GM18498 (cell line): ENCODE measurements around the gene RAB28.

Source experiments
- ATAC-seq: cut with Tn5 transposase; IDR thresholded peaks from one replicate; pipeline ENCODE4 v1.9.1; 2021; ENCODE audit warnings: mild to moderate bottlenecking, moderate library complexity; ENCODE audit not compliant: unreplicated experiment

Gene RAB28

DNA sequence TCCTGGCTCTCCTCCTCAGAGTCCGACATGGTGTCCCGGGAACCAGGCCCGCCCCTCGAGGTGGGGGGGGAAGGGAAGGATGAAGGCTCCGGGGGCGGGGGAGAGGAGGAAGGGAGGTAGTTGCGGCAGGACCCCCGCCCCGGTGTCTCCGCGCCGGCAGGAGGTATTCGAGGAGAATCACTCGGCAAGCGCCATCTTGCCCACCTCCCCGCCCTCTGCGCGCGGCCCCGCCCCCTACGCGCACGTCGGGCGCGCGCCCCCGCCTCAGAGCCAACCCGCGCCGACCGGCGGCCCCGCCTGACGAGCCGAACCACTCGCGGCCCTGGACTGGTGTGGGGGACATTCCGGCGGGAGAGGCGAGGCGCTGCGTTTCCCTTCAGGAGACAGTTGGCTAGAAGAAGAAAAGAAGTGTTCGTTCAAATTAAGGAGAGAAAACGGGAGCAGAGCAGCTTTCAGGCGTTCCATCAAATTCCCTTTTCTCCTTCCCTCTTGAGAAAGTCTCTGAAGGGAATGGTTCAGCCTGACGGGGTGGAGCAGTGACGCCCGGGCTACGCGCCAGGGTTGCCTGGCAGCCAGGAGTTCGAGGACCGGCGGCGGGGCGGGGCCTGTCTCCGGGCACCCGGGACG is at the start of gene RAB28:
Gene RAB28 (minus strand): TSS at position 219 of the 627 bp plus-strand sequence.
- peak; percentile 98 for ATAC-seq

DNA sequence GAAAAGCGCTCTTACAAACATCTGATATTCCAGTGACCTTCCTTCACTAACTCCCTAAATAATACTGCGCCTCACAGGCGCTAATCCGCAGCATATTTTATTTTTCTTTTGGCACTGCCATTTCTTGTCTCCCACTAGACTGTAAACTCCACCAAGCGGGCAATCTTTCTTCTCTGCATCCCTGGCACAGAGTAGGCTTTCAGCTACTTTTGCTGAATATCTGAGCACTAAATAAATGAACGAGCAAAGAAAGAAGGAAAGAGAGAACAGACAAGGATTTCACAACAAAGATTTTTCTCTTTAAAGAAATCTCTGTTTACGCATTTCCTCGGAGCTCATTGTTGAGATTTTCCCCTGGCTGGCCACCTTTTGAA is 47.5 kb upstream of the RAB28 start:
- no peak for ATAC-seq

DNA sequence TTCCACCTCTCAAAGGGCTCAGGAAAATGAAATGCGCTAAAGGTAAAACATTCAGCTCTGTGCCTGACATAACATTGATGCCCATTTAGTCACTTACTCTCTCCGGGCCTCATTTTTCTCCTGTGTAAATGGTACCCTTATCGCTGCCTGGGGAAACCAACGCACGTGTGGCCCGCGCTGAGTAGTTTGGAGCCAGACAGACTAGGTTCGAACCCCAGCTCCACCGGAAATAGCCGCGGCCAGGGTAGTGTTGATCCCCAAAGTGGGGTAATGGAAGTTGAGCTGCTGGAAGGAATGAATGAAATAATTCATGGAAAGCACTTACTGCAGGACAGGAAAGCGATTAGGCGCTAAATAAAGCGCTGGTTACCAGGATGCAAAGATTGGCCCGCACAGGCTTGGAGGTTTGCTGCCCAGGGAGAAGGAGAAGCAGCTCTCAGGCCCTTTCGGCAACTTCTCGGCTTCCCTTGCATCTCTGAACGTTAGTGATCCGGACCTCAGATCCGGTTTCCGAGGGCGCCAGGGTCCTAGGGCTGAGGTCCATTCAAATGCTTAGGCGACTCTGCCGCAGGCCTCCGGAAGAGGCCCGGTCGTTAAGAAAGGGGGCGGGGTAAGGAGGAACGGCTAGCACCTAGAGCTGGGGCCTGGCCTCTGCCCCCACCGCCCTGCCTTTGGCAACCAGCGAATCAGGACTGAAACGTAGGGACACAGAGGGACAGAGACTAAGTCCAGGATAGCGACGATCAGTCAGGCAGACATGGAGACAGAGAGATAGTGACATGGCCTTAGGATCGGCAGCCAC is 46.9 kb upstream of the RAB28 start:
- ATAC-seq: no peak

DNA sequence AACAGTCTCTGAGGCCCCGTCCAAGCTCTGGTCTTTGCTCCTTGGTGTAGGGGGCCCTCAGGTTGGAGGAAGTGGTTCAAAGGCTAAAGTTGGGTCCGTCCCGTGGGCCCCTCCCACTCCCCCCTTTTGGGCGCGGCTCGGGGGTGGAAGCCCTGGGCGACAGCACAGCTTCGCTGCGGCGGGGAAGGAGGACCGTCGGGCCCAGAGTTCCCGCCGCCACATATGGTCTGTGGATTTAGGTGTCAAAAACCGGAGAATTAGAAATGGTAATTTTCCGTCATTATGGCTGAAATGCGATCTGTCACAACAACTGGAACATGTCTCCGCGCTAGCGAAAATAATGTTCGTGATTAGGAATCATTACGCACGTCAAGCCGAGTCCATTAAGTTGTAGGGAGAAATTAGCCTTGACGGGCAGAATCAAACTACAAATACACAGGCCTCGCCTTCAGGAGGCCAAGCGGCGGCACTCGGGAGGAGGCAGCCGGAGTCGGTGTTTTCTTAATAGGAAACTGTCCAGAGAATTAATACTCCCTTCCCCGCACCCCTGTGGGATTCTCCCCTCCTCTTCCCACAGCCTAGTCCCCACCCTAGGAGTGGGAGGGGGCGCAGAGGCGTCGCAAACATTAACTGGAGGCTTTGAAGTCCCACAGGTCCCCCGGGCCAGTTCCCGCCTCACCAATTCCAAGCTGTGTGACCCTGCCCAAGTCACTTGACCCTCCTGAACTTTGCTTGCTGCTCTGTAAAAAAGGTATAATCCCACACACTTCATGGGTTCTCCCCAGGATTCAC is 45.2 kb upstream of the RAB28 start:
- no peak for ATAC-seq

DNA sequence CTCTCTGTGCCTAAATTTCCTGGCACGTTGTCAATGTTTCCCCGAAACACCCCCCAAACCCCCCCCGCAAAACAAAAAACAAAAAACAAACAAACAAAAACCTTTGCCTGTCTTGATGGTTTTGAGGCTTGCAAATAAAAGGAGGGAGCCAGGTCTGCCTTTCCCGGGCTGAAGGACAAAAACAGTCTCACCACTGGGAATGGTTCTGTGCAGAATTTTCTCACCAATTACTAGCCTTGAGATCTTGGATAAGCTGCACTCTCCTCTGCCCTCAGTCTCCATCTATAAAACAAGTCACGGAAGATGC is 44.6 kb upstream of the RAB28 start:
- no peak for ATAC-seq

DNA sequence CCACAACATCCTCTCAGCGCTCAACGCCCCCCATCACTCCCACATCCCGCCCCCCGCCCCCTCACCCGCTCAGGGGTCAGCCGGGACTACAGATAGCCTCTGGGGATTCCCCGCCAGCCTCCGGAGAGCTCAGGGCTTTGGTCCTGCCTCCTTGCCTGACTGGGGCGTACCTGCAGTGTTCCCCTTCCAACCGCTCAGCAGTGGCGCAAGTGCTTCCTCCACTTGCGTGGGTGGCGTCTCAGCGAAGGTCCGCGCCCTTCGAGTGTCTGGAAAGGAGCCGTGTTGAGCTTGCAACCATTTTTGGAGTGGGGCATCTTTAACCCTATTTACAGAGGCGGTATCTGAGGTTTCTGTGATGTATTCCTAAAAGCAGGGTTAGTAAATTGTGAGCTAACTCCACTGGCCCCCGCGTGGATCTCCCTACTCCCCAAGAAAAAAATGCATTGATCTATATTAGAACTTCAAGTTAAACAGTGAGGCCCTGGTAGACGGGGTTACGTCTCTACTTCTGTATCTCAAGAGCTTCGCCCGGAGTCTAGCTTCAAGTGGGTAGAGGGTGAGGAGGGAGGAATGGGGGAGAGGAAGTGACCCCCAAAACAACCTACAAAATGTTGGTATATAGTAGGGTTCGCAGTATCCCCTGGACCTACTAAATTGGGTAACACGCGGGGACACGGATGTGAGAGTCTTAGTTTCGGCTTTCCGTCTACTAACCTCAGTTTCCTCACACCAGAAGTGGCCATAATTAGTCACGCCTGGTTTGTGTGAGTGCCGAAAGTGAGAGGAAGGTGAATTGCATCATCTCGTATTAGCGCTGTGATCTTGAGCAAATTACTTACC is 44.1 kb upstream of the RAB28 start:
- ATAC-seq: peak; percentile 75

DNA sequence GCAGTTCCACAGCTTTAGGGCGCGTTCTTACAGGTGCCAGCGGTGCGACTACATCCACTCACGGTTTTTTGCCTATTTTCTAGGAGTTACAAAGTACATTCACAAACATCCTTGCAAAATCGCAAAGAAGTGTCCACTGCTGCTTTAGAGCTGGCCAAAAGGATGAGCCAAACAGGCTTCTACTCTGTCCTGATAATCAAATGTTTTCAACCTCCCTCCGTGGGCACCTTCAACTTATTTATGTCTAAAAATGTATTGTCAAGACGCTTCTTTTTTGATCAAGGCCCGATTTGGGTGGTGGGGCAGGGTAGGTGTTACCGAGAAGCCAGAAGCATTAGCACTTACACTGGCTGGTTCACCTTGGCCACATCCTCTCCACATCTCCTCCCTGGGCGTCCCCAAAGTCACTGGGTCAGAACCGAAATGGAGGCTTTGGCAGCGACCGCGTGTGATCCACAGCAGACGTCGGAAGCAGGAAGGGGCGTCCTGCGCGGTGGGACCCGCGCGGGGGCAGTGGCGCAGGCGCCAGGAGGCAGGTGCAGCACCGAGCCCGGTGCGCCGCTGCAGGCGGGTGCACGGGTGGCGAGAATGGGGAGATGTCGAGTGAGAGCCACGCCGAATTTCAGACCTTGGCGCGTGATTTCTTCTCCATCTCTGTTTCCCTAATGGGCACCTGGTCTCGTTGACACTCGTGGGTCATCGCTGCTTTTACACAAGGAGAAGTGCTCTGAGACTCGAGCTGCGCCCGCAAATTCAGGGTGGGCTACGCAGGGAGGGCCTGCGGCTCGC is 43.2 kb upstream of the RAB28 start:
- no peak for ATAC-seq

DNA sequence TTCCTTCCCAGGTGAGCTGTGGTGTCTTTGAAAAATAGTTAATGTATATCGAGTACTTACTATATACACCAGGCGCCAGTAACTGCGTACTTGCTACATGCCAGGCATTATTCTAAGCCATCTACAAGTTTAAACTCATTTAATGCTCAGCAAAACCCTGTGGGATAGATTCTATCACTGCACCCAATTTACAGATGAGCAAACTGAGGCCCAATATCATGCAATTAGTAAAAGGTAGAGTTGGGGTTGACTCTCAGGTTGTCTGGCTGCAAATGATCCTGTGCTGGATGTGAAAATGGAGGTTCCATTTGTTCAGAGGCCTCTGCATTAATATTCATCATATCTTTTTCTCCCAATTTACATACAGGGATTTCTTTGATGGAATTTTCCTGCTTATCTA is 42.5 kb upstream of the RAB28 start:
- no peak for ATAC-seq

DNA sequence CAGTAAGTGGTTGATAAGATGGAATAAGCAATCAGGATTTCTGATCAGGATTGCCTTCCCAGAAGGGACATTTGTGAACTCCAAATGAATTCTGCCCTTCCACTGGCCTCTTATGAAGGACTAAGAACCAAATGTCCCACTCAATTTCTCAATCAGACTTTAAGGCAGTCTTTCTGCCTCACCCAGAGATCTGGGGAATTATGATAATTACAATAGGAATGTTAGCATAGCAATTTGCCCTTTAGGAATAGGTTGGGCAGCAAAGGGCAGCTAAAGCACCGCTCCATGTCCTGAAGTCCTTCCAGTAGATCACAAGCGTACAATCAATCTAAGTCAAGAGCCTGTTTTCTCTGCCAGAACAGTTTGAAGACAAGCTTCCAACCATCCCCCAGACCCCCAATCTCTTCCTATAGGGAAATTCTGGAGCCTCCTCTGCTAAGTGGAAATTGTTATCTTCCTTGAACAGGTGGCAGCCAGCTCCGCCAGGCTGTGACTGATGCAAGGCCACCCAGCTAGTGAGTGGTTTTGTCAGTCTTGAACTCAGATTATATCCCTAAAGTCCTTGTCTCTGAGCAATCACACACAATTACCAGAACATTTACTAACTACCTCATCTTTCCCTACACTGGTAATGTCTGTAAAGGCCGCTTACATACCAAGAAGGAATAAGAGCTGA is 41.6 kb upstream of the RAB28 start:
- no peak for ATAC-seq

DNA sequence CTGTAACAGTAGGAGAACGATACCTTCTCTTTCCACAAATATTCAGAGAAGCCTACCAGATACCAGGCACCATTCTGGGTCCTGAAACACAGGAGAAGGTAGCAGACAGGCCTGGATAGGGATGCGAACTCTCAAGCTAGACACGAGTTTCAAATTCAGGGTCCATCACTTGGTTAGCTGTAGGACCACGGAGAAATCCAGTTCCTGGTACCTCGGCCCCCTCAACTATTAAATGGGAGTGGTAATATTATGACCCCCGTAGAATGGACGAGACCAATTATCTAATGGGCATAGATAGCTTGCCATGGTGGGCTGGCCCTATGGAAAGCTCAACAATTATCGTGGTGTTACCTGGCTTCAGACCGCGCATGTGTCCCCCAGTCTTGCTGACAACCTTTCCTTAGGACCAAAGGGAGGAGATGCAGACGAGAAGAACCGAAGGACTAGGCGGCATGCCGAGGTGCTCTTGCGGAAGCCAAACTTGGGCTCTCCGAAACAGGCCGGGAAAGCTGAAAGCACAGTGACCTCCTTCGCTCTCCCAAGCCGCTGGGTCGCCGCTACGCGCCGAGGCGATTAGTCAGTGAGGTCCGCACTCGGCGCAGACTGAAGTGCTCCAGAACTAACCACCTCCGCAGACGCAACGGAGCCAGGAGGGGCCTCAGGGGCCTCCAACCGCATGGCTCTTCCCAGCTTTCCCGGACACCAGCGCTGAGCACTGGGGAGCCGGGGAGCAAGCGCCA is 40.5 kb upstream of the RAB28 start:
- ATAC-seq: no peak

DNA sequence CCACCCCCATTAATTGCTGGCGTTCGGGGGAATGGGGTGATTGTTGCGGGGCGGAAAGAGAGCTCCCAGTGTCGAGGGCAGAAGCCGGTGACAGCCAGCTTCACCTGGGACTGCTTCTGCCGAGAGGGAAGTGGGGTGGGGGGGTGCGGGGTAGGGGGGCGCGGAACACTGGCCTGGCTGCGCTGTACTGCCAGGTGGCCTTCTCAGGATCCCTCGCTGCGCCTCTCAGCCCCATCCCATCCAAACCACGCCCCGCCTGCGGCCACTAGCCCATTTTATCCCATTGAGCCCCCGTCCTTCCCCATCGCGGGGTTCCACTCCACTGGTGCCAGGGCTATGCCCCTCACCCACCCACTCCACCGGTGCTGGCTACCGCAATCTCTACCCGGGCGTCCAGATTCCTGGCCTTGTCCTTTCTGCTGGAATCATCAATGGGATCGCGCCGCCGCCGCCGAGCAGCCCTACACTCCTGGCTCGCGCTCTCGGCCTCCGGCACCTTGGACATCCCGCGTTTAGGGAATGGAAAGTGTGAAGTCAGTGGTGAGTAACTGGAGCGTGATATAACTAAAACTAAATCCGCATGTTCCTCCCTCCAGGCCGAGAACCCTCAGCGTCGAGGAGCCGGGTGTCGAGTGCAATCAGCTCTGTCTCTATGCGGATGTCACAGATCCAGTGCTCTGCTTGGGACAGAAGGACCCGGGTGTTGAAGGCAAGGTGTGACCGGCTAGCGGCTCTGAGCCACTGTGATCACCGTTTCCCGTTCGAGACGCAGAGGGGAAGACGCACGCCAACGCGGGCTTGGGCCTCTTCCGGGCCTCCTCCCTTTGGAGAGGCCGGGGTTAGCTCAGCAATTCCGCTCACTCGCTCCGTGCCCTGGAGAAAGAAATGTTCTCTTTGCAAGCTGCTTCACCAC is 39.7 kb upstream of the RAB28 start:
- no peak for ATAC-seq

DNA sequence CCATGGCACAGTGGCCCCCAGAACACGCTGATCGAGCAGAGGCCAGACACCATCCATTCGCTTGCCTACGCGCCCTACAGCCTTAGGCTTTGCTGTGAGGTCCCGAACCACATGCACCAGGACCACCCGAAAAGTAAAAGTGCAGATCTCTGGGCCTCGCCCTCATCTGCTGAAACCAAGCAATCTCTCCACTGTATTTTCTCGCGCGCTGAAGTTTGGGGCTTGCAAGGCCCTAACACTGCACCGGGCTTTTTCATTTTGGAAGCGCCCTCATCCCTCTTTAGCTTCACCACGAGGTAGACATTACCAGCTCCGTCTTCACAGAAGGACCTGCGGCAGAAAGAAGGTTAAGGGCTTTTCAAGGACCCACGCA is 39.0 kb upstream of the RAB28 start:
- no peak for ATAC-seq

DNA sequence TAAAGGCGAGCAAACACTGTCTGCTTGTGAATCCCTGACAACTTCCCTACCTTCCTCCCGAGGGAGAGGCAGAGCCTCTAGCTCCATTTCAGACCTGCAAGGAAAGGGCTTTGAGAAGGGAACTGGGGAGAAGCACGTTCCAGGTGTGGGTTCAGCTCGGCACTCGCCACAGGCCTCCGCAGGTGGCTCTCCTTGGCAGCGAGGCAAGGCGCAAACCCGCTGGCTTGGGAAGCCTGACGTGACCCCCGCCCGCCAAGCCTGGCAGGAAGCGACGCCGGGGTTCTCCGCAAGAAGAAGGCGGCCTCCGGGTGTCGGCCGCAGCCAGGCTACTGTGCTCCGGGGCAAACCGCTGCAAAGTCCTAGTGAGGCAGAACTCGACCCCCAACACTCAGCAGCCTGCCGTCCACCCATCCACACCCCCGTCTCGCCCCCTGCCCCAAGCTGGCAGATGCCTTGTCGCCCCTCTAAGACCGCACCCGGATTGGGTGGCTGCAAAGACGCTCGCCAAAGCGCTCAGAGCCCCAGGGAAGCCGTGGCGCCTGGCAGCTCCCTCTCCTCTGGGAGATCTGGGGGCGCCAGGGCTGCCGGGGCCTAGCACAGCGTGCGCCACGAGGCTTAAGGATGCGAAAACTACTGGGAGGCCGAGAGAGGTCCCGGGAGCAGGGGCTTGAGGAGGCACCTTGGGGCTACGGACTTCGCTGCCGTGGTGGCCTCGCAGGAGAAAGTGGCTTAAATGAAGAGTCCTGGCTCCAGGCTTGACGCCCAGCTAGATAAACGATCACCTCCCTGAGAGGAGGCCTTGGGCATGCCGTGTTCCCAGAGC is 38.4 kb upstream of the RAB28 start:
- peak; percentile 57 for ATAC-seq

DNA sequence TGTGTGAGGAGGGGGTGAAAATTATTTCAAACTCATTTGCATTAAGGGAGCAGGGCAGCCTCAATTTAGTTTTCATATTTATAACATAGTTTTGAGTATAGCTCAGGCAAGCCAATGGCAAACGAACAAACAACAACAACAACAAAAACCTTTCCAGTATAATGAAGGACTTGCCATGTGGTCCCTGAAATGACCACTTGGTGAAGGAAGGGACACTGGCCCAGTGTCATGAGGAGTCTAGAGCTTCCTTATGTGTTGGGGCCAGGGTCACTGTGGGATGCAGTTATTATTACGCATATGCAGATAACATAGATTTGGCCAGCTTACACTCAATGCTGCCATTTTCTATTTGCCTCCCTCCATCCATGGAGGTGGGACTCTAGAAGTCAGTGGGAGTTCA is 36.9 kb upstream of the RAB28 start:
- no peak for ATAC-seq

DNA sequence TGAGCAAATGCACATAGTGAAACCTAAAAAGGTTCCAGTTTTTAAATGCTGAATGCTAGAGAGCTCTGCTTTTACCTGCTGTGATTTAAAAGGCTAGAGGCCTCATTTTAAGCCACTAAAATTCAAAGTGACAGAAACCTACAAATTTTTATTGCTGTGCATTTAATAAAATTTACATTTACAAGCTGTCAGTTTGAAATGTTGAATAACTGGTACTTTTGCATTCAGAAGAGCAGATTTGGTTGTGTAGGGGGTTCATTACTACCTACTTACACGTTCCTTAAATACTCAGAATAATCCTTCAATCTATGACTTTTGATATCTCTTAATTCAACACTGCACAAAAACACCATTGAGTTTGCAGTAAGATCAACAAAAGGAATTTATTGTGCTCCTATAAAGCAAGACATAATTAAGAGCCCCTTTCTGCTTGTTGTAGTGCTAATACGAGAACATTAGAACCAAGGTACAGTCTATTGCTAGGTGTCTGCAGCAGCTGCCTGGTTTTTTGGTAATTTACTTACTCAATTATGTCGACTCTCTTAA is 32.2 kb upstream of the RAB28 start:
- no peak for ATAC-seq

DNA sequence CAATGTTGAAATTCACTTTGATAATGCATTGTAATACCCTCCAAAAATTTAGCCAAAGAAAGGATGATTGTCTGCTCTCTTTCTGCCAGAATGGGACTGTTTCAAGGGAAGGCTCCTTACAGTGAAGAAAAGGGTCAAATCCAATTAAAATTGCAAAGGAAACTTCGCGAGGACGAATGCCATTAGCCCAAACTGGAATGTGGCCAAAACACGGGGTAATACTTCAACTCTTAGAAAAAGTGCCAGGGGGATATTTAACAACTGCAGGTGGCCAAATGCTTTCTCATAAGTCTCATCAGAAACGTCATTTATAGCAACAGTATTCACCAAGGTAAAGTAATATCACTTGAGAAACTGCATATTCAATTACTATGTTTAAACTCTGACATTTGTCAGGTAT is 31.1 kb upstream of the RAB28 start:
- no peak for ATAC-seq

DNA sequence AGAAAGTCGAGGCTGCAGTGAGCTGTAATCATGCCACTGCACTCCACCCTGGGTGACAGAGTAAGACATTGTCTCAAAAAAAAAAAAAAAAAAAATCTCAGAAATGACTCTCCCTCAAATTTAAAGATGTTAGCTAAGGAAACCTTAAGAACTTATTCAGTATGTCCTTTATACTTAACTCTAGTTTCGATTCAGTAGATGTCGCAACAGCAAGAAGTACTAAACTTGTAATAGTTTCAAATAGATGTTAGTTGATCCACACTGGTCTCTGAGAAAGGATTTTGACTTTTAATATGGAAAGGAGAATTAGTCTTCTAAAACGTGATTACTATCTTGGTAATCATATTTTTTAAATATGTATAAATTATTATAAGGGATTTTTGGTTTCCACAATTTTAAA is 30.6 kb upstream of the RAB28 start:
- no peak for ATAC-seq
